DMS153 treated with DMSO at 0.1 percent for 48 hours (cell line): ENCODE results near the gene SNX25.

Source experiments
- DNase-seq: peaks from one replicate; lab custom pipeline; 2025; ENCODE audit not compliant: unreplicated experiment; lab: John Stamatoyannopoulos, UW

SNX25 gene

DNA sequence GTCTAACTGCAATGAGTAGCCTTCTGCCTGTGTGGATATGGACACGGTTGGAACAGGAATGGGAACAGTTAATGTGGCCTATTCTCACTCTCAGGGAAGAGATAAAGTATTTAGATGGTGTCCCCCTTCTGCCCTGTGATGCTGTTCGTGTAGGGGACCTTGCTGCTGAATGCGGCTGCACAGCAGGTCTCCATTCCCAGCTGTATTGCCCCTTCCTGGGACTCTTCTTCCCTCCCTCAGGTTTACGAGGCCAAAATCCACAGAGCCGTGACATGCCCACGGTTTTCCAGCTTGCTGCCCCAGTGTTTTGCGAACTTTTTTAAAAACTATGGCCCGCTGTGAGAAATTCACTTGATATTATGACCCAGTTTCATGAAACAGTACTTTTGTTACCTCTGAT lies 50.3 kb downstream of the SNX25 start:
- no peak for DNase-seq

DNA sequence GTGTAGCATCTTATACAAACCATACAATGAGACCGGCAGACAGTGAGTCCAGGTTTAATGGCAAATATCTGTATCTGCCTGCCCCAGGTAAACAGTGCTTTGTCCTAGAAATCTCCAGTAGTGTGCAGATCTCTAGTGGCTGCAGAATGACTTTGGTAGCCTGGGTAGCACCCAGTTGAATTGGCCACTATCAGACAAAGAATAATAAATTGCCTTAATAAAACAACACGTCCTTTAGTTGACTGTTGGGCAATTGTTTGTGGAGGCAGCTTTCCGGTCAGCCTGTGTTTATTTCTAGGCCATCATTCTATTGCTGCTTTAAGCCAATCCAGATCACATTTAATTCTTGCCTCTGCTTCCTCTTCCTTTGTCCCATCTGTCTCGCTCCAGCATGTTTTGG lies 52.5 kb downstream of the SNX25 start:
- peak; percentile 52 for DNase-seq

DNA sequence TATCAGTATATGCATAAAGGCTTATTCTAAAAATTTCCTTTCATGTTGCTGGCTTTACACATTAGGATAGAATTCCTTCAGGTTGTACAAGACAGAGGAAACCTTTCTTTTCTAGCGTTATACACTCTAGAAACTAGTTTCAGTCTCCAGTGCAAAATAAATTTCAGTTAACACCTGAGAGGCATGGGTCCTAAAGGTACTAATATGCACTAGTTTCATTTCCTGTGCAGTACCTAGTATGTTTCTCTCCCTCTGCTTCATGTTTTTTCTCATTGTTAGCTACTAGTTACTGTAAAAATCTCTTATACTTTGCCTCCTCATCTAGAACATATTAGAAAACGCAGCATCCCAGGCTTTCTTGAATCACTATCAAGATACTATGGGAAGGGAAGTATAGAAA lies 54.0 kb downstream of the SNX25 start:
- no peak for DNase-seq

DNA sequence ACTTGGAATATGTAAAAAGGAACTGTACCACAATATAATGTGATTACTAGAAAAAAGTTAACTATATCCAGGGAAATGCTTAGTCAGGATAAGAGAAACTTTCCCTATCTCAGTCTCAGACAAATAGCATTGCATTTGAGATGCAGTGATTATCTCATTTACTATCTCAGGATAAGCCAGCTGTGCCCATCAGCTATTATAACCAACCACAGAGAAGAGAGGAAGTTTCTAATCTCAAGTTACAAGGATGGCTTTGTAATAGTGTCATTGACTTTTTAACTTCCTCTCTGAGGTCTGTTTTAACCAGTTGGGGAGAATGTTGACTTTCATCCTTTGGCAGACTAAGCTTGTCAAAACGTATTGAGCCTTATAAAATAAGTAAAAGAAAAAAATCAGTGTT lies 56.5 kb downstream of the SNX25 start:
- DNase-seq, result no peak

DNA sequence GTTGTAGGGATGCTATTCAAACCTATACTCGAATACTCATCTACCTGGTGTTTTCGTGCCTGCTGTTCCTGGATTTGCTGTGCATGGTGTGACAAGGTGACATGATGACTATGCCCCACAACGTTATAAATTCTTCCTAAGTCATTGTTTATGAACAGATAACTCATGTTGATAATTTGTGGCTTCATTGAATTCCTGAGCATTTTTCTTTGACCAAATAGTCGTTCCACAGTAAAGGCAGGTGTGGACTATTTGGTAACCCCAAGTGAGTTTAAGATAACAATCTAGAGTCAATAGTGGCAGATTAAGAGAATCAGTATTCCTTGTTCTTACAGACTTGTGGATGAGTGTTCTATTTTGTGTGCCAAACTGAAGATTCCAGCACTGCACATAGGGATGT lies 59.9 kb downstream of the SNX25 start:
- no peak for DNase-seq

DNA sequence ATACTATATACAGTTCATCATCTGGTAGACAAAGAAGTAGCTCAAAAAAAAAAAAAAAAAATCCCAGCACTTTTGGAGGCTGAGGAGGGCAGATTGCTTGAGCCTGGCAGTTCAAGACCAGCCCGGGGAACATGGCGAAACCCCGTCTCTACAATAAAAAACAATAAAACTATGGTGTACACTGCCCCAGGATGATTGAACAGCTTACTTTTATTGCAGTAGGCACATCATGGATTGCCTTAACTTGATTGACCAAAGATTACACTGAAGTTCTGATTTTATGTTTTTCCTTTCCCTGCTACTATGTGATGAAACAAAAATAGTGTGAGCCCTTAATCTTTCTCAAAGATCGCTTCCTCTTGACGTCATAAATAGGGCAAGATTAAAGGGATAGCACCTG lies 60.6 kb downstream of the SNX25 start:
- DNase-seq, result no peak

DNA sequence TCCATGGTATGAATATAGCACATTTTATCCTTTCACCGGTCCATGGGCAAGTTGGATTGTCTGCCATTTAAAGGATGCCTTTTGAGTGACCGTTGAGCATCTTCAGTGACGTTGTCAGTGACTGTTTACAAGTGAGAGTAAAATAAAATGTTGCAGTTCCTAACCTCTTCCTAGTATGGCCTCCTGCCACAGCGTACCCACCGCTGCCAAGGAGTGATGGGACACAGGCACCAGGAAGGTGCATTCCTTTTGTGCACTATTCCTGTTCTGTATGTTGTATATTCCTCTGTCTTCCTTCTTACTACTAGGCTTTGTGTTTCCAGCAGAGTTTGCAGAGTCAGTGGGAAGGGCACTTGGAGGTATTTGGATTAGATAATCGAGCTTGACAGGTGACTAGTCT lies 61.5 kb downstream of the SNX25 start:
- DNase-seq, result no peak

DNA sequence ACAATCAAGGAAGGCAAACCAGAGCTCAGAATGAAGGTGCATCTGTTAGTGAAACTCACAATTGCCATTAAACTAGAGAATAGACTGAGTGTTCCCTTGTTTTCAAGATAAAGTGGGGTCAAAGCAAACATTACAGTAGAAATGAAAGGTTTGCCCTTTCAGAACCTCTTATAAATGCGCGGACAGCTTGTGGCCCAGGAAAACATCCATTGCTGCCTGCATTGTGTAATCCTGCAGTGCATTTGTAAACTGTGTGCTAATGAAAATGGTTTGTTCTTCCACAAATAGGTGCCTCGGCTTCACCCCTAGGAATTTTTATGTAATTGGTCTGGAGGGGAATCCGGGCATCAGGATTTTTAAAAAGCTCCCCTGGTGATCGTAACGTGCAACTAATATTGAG lies 62.8 kb downstream of the SNX25 start:
- peak; percentile 60 for DNase-seq

DNA sequence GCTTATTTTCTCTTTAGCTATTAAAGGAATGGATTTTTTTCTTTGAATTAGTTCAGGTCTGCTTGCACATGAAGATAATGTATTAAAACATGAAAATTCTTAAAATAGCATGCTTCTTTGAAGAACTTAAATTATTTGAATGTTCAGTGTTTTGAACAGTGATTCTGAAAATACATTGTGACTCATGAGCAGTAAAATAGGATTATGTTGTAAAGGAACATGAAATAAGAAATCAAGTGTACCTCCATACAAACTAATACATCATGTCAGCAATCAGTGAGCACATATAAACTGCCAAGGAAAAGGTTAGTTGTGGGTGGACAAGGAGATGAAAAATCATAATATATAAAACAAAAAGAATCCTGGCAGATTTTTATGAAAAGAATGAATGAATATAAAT lies 66.1 kb downstream of the SNX25 start:
- no peak for DNase-seq

DNA sequence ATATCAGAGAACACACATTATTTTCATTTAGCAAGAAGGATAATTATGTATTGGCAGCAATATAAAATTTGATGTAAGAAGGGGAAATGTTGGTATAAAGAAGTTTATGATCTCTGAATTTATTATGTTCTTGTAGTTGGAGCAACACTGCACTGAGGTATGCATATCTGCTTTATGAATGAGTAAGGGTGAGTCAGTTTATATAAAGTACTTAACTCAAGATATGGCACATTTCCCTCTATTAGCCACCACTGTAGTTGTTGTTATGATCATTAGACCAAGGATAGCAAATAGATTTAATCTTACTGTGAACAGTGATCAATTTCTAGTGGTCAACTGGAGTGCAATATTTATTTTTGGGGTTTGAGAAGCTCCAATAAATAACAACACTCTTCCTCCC lies 66.6 kb downstream of the SNX25 start:
- no peak for DNase-seq

DNA sequence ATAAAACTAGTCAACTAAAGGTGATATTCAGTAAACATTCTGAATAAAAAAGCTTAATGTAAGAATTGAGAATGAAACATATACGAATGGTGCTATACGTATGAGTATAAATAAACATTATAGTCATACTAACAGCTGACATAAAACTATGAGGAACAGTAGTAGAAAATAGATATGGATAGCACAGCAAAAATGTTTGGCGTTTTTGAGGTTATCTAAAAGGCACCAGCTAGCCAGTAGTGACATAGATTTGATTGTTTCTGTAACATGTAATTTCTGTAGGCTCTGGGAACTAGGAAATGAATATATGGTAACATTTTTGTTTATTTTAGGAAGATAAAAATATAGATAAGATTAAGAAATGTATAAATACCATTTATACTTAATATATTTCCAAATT lies 69.3 kb downstream of the SNX25 start:
- DNase-seq, result no peak

DNA sequence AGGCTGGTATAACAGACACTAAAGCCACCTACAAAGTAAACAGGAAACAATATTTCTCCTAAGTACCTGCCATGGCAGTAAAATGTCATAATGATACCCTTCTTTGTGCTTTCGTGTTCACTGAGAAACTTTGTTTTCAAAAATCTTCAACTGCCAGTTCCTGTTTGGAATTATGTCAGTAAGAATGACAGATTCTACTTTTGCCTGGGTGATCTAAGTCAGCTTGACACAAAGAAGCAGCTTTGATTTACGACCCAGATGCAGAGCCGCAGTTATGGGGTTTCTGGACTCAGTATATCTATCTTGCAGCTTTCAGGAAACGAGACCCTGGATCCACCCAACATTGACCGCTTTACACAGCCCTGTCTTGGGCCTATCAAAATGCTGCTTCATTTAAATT lies 71.2 kb downstream of the SNX25 start:
- peak; percentile 70 for DNase-seq

DNA sequence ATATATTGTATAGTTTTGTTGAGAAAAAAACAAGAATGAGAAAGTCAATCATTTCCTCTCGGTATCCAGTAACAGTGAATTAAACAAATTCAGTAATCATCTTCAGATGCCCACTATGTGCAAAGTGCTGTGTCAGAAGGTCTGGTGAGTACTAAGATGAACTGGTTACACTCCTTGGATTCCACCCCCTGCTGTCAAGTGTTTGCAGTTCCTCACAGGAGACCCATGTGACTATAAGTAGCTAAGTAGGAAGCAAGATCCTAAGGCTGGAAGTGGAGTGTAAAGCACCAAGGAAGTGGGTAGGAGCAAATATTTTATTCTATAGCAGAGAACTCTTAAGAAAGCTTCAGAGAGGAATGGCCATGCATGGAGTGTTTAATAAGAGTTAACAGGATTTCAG lies 73.6 kb downstream of the SNX25 start:
- DNase-seq, result no peak

DNA sequence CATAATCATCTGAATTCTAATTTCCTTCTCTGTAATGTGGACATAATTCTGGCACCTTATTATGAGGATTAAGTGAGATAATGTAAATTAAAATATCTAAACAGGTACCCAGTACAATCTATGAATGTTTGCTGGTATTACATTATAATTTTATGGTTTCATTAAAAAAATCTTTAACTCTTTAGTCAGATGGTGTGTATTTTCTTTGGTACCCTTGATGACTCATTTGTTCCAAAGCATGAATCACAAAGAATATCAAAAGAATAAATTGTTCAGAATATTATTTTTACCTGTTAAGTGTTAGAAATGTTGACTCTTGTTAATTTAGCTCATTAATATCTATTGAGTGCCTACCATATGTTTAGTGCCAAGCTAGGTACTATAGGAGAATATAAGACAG lies 74.3 kb downstream of the SNX25 start:
- DNase-seq, result no peak

DNA sequence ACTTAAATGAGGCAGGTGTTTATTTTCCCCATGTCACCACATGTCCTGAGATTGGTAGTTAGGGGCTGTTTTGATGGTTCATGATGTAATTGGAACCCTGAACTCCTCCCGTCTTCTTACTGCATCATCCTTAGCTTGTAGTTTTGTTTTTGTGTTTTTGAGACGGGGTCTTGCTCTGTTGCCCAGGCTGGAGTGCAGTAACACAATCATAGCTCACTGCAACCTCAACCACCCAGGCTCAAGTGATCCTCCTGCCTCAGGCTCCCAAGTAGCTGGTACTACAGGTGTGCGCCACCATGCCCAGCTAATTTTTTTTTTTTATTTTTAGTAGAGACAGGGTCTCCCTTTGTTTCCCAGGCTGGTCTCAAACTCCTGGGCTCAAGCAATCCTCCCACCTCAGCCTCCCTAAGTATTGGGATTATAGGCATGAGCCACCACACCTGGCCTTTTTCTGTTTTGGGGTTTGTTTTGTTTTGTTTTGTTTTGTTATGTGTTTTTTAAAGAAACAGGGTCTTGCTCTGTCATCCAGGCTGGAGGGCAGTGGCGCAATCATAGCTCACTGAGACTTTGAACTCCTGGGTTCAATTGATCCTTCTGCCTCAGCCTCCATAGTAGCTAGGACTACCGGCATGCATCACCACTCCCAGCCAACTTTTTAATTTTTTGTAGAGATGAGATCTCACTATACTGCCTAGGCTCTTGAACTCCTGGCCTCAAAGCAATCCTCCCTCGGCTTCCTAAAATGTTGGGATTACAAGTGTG lies 76.4 kb downstream of the SNX25 start:
- DNase-seq, result no peak

DNA sequence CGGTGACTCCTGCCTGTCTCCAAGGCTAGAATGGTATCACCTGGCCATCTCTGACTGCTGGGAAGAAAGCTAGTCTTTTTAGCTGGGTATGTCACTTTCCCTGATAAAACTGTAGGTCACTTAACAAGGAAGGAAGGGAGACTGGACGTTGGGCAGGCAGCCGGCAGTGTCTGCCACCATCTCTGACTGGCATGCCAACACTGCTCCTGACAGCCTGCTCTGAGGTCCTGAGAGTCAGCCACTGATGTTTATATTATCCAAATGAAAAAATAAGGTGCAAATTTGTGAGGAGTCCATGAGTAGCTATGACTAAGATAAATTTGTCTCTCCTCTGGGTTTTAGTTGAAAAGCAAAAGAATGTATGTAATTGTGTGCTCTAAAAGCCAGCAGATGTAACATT lies 77.2 kb downstream of the SNX25 start:
- no peak for DNase-seq

DNA sequence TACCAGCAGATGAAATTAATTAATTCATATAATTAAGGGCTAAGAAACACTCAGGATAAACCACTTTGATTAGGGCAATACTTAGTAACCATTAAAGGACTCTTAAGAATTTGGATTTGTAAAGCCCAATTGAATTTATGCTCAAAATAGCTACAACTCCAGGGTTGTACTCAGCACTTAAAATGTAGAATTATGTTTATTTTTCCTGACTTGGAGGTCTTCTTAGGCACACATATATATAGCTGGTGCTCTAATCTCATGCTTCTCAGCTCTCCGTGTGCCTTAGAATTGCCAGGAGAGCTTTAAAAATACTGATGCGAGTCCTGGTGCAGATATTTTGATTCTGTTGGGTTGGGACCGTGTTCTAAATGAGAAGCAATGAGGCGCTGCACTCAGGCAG lies 77.6 kb downstream of the SNX25 start:
- DNase-seq, result no peak

DNA sequence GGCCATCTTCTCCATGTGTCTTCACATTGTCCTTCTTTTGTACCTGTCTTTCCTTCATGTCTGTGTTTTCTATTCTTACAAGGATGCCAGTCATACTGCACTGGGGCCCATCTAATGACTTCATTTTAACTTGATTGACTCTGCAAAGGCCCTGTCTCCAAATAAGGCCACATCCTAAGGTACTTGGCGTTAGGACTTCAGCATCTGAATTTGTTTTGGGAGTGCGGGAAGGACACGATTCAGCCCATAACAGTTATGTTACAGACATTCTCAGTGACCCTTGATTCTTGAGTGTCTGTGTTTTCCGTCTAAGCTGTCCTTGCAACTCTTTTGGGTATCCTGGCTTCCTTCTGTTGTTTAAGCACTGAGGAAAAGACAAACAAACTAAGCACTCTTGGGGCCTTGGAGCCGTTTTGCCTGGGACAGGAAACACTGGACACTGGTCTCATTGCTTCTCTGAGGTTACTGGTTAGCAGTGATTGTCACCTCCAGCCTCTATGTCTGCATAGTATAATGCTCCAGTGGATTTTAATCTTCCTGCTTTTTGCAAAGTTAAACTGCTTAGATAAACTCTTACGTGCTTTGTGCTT lies 80.7 kb downstream of the SNX25 start:
- no peak for DNase-seq

DNA sequence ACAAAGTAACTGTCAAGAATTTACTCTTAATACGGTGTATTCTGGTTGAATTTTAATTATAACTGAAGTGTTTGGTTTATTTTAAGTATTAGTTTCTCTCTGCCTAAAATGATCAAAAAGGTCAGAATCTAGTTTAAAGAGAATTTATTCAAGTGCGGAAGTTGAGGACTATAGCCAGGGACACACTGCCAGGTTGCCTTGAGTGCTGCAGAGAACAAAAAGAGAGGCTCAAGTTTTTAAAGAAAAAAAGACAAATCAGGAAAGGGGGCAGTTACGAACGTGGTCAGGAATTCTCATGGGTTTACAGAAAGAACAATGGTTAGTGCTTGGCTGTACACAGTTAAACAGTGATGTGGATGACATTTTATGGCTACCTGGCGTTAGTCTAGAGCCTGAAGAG lies 81.3 kb downstream of the SNX25 start:
- no peak for DNase-seq

DNA sequence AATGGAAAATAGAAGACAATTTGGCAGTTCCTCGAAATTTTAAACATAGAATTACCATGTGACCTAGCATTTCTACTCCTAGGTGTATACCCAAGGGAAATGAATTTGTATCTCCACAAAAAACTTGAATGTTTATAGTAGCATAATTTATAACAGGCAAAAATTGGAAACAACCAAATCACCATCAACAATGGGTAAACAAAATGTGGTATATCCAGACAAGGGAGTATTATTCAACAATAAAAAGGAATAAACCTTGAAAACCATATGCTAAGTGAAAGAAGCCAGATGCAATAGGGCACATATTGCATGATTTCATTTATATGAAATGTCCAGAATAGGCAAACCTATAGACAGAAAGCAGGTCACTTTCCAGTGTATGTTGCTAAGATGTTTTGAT lies 83.8 kb downstream of the SNX25 start:
- DNase-seq, result no peak

DNA sequence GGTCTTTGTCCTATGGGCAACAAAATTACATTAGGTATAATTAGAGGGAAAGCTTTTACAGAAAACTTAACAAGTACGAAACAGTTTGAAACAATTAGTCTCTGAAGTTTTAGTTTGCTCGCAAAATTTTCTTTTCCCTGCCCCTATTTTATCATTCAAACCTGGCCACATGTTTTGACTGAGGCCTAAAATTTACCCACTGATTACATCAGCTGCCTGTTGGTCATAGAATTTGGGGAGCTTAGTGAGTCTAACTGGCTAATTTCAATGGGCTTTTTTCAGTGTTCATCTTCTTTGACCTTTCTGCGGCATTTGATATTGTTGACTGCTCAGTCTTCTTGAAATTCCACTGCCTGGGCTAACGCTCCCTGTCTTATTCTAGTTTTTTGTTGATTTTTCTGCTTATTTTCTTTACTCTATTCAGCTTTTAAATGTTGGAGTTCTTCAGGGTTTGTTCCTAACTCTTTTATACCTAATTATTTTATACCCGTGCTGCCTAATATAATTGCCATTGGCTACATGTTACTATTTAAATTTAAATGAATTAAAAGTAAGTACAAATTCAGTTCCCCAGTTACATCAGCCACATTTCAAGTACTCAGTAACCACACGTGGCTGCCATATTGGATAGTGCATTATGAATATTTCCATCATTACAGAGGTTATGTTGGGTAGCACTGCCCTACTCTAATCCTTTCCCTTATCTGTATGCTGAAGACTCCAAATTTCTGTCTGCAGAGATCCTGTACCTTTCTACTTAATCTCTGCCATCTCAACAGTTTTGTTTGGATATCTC lies 87.5 kb downstream of the SNX25 start:
- no peak for DNase-seq

DNA sequence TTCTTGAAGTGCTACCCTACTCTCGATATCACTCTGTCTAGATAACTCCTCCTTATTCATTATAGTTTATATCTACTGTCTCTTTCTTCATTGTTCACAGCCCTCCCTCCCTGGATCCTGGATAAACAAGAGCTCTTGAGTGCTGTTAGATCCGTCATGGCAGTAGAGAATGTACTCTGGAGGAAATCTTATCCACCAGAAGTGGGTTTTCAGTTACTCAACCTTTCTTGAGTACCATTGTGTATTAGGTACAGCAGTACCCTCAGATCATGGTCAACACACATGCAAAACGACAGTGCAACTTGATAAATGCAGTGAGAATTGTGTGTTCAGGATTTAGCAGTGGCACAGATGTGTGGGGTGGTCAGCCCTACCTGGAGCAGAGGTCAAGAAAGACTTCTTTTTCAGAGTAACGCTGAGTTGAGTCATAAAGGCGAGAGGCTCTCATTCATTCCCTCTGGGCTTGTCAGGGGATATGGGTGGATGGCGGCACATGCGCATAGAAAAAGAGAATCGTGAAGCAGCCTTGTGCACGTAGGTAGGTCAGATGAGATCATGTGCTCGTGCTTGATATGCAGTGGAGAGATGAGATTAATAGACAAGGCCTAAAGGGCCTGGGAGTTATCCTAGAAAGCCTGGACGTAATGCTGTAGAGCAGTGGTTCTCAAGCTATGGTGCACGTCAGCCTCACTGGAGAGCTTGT lies 89.5 kb downstream of the SNX25 start:
- no peak for DNase-seq
